ENCODE measurements around the gene C2orf15.
"Not testable (repeated sequence)": the region's sequence is repeated elsewhere in the genome, so short reads cannot be mapped to it uniquely, and the experiment has no call there.

C2orf15 gene

DNA sequence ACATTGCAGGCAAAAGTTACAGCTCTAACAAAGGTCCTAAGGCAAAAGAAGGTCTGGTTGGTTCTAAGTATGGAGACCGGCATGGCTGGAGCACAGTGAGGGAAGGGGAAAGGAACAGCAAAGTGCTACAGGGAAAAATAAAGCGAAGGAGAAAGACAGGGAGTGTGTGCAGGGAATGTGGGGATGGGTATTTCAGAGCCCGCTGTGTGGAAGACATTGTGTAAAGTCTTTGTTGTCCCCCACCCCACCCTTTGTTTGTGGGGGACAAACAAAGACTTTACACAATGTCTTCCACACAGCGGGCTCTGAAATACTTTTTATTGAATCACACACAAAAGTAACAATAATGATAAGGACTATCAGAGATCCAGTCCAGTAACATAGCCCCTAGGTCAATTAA is 28.9 kb upstream of the C2orf15 start:
- no peak overlapping the region for H3K4me3 ChIP-seq (ENCODE audit: low read length)
- TF ChIP-seq CTCF (conservative IDR thresholded peaks at IDR 0.05; ENCODE audit: low read length): no peak
- DNase-seq (ENCODE audit: low read depth): no peak

DNA sequence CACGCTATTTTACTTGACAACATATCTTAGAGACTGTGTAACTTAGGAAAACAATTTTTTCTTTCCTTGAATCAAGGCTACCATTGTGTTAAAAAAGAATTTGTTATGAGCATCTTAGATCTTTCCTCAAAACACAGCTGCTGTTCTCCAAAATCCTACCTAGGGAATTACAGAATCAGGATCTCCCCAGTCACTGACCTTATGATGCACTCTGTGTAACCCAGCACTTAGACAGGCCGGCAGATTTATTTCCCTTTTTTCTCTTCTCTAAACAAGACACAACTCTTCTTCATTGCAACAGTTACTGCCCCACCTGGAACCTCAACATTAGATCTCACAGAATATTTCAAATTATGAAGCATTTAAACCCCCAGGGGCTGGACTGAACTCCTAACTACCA is 13.5 kb upstream of the C2orf15 start:
- TF ChIP-seq CTCF (conservative IDR thresholded peaks at IDR 0.05; ENCODE audit: low read length): no peak
- no peak for DNase-seq (ENCODE audit: low read depth)

GRCh38 chr2:99135044-99135556 is 6.4 kb upstream of the C2orf15 start:
- not testable (repeated sequence) for DNase-seq (ENCODE audit: low read depth); H3K4me3 ChIP-seq (ENCODE audit: low read length)

More for the DNA sequence above, 13.5 kb upstream of the C2orf15 start:
- no peak overlapping the region for H3K4me3 ChIP-seq (ENCODE audit: low read length)

DNA sequence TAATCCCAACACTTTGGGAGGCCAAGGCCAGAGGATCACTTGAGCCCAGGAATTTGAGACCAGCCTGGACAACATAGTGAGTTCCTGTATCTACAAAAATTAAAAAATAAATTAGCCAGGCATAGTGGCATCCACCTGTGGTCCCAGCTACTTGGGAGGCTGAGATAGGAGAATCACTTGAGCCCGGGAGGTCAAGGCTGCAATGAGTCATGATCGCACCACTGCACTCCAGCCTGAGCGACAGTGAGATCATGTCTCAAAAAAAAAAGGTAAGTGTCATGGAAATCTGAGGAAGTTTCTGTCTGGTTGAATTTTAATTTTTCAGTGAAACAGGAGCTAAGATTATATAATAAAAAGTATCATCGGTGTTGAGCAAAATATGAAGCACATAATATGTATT is 2.5 kb upstream of the C2orf15 start:
- no peak for DNase-seq (ENCODE audit: low read depth)
- H3K4me3 ChIP-seq (ENCODE audit: low read length): no peak overlapping the region
- no peak for TF ChIP-seq CTCF (conservative IDR thresholded peaks at IDR 0.05; ENCODE audit: low read length)

- peak; percentile 11 for DNase-seq (ENCODE audit: low read depth)
- no peak for TF ChIP-seq CTCF (conservative IDR thresholded peaks at IDR 0.05; ENCODE audit: low read length)
- peak overlapping the region; percentile 84 for H3K4me3 ChIP-seq (ENCODE audit: low read length)
These were observed 1.2 kb upstream of the C2orf15 start for GRCh38 chr2:99140056-99140859.

DNA sequence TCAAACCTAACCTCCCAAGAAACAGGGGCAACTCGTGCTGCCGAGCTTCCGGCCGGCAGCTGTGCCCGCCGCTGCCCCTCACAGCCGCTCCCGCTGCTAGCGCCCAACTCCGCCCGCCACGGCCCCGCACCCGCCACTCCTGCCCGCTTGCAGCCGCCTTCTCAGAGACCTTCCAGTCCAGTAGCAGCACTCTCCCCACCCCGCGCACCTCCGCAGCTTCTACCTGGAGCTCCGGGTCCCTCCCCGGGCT is 722 bp upstream of the C2orf15 start:
- DNase-seq (ENCODE audit: low read depth): no peak
- TF ChIP-seq CTCF (conservative IDR thresholded peaks at IDR 0.05; ENCODE audit: low read length): no peak
- peak overlapping the region; percentile 84 for H3K4me3 ChIP-seq (ENCODE audit: low read length)

DNA sequence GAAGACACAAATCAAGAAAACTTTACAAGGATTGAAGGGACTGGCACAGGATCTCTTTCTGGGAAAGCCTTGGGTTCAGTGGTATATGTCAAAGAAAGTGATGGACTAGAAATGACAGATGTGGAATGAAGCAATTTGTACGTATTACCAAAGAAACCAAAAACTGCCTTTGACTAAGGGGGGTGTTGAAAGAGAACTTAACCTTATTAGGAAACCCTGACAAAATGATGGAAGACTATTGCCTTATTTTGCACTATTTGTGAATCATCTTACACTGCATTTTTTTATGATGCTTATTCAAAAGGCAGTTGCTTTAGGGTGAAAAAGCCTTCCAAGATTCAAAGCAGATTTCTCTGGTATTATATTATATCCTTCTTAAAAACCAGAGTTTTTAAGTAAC is 9.2 kb downstream of the C2orf15 start:
- no peak for TF ChIP-seq CTCF (conservative IDR thresholded peaks at IDR 0.05; ENCODE audit: low read length)
- peak; percentile 42 for DNase-seq (ENCODE audit: low read depth)
- no peak overlapping the region for H3K4me3 ChIP-seq (ENCODE audit: low read length)
